Activated T-helper 17 cell treated with anti-CD3 and anti-CD28 coated beads, Interleukin-2, amount 50 U/mL, for 72 hours (primary cell): ENCODE data around the gene ANKRD53. TPM values are rescaled to one million over a fixed set of nuclear protein-coding genes. Genes with fewer than 3 reads are reported as not detected.

ENCODE experiments used
- total RNA-seq, 2 donors: library from RNA; stranded (reverse); gene quantifications; one replicate each; pipeline ENCODE4 v1.2.3, GENCODE V29; 2022

Gene ANKRD53
- total RNA-seq, 2 donors from 2014 or later, result 0.56 TPM; not detected in 1

Other genes with a start within 250 kb of the ANKRD53 start
- 1 to 10 TPM; 2.0 to 7.4 TPM for gene ADD2, start 210.4 kb upstream of the ANKRD53 start, total RNA-seq
- not detected for gene FIGLA, start 188.0 kb upstream of the ANKRD53 start, total RNA-seq
- under 1 TPM in 1 of 2 donors, not detected in 1; 0.35 TPM for gene CLEC4F, start 158.0 kb upstream of the ANKRD53 start, total RNA-seq
- not detected for gene CD207, start 142.8 kb upstream of the ANKRD53 start, total RNA-seq
- gene VAX2, start 78.1 kb upstream of the ANKRD53 start, total RNA-seq, result not detected
- gene ATP6V1B1, start 42.7 kb upstream of the ANKRD53 start, total RNA-seq, result not detected
- 10 to 100 TPM; 27.2 to 66.9 TPM for gene TEX261, start 16.2 kb downstream of the ANKRD53 start, total RNA-seq
- gene NAGK, start 90.0 kb downstream of the ANKRD53 start, total RNA-seq, result 10 to 100 TPM; 44.1 to 55.4 TPM
- 10 to 100 TPM; 14.1 to 15.6 TPM for gene MCEE, start 151.6 kb downstream of the ANKRD53 start, total RNA-seq
- 10 to 100 TPM; 26.7 to 44.0 TPM for gene MPHOSPH10, start 152.0 kb downstream of the ANKRD53 start, total RNA-seq
- 1 to 10 TPM; 1.3 to 3.3 TPM for gene PAIP2B, start 248.5 kb downstream of the ANKRD53 start, total RNA-seq